HG03108 (cell line): ENCODE data around the gene PATZ1.

Experiments
- ATAC-seq: cut with Tn5 transposase; IDR thresholded peaks from one replicate; pipeline ENCODE4 v1.9.1; 2021; ENCODE audit warnings: moderate library complexity; ENCODE audit not compliant: unreplicated experiment

Gene PATZ1

DNA sequence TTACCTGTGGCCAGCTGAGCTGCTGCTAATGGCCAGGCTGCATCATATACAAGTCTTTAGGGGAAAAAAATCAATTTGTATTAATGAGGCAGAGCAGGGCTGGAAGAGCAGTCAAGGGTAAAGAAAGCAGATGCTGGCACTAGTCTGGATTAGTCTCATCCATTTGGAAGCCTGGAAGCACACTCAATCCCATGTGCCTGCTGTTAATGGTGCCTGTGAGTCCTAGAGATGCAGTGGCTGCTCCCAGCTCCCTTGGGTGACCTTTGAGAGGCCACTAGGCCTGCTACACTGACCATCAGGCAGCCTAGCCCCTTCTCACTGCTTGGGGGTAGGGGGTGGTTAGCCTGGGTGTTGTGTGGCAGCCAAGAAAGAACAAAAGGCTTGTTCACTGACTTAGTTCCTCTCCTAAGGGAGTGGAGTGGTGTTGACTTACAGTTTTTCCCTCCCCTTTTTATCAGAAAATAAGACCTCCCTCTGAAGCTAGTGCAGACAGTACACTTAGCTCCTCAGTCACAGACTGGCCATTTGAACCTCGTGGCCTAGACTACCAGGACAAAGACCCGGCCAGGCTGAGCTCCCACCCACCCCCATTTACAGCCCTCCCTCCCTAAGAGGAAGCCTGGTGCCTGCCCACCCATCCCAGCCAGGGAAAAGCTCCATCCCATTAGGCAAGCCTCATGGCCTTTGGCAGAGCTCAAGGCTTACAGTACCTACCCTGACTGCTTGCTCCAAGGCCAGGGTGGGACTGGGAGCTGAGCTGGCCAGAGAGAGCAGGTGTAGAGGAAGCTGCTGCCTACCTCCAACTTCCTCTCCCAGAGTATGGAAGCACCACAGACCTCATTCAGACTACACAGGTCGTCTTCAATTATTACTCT is 61.6 kb downstream of the PATZ1 start:
- ATAC-seq = no peak

DNA sequence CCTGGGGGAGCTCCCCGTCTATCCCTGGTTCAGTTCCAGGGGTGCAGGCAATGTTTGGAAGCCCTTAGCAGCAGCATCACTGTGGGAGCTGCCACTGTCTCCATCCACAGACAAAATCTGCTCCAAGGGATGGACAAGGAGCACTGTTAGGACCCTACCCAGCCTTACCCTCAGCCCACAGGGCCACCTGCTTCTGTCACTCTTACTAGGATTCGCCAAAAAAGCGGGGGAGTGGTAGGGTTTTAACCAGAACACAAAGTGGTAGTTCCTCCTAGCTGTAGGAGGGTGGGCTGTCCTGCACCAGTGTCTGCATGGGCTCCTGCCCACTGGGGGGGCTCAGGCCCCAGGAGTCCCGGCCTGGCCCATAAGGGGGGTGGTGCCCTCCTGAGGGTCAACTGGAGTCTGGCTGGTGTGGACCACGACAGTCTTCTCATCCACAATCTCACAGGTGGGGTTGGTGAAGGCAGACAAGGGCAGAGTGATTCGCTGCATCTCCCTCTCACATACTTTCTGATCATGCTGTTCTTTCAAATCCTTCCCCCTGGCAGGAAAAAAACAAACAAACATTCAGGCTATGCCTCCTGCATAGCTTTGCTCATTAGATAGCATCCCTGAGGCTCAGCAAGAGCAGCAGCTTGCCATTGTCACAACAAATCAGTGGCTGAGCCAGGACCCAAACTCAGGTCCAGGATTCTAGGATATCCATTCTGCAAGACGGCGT is 63.2 kb downstream of the PATZ1 start:
- ATAC-seq = no peak

DNA sequence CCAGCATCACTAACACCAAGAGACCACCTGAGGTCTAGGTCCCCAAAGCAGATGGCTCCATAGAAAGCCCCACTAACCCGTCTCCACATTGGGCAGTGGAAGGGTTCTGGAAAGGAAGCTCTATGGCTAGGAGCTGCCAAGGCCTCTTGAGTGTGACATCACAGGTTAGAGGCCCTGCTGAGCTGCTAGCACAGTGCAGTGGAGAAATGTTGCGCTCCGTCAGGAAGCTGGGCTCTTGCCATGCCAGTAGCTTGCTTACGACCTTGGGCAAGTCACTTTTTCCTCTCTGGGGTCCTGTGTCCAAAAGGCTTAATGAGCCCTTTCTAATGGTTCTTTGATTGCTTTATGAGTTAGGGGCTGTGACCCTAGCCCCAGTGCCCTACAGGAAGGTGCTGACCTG is 64.4 kb downstream of the PATZ1 start:
- no peak for ATAC-seq

DNA sequence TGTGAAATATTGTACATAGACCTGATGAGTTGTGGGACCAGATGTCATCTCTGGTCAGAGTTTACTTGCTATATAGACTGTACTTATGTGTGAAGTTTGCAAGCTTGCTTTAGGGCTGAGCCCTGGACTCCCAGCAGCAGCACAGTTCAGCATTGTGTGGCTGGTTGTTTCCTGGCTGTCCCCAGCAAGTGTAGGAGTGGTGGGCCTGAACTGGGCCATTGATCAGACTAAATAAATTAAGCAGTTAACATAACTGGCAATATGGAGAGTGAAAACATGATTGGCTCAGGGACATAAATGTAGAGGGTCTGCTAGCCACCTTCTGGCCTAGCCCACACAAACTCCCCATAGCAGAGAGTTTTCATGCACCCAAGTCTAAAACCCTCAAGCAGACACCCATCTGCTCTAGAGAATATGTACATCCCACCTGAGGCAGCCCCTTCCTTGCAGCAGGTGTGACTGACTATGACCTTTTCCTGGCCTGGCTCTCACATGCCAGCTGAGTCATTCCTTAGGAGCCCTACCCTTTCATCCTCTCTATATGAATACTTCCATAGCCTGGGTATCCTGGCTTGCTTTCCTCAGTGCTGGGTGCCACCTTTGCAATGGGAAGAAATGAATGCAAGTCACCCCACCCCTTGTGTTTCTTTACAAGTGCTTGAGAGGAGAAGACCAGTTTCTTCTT is 66.2 kb downstream of the PATZ1 start:
- no peak for ATAC-seq

DNA sequence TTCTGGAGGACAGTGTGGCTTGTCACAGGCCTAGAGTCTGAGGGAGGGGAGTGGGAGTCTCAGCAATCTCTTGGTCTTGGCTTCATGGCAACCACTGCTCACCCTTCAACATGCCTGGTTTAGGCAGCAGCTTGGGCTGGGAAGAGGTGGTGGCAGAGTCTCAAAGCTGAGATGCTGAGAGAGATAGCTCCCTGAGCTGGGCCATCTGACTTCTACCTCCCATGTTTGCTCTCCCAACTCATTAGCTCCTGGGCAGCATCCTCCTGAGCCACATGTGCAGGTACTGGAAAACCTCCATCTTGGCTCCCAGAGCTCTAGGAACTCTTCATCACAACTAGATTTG is 66.8 kb downstream of the PATZ1 start:
- no peak for ATAC-seq

DNA sequence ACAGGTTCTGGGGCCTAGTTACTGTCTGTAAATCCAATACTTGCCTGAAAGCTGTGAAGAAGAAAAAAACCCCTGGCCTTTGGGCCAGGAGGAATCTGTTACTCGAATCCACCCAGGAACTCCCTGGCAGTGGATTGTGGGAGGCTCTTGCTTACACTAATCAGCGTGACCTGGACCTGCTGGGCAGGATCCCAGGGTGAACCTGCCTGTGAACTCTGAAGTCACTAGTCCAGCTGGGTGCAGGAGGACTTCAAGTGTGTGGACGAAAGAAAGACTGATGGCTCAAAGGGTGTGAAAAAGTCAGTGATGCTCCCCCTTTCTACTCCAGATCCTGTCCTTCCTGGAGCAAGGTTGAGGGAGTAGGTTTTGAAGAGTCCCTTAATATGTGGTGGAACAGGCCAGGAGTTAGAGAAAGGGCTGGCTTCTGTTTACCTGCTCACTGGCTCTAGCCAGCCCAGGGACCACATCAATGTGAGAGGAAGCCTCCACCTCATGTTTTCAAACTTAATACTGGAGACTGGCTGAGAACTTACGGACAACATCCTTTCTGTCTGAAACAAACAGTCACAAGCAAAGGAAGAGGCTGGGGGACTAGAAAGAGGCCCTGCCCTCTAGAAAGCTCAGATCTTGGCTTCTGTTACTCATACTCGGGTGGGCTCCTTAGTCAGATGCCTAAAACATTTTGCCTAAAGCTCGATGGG is 67.4 kb downstream of the PATZ1 start:
- no peak for ATAC-seq

DNA sequence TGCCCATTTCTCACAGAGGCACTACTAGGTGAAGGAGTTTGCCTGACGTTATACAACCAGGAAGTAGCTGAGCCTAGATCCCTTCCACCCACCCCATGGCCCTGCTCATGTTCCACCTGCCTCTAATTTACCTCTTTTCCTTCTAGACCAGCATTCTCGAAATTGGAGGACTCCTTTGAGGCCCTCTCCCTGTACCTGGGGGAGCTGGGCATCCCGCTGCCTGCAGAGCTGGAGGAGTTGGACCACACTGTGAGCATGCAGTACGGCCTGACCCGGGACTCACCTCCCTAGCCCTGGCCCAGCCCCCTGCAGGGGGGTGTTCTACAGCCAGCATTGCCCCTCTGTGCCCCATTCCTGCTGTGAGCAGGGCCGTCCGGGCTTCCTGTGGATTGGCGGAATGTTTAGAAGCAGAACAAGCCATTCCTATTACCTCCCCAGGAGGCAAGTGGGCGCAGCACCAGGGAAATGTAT is 68.0 kb downstream of the PATZ1 start:
- ATAC-seq = no peak

DNA sequence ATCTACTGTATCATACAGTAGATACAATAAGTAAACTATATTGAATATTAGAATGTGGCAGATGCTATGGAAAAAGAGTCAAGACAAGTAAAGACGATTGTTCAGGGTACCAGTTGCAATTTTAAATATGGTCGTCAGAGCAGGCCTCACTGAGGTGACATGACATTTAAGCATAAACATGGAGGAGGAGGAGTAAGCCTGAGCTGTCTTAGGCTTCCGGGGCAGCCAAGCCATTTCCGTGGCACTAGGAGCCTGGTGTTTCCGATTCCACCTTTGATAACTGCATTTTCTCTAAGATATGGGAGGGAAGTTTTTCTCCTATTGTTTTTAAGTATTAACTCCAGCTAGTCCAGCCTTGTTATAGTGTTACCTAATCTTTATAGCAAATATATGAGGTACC is 68.4 kb downstream of the PATZ1 start:
- no peak for ATAC-seq

DNA sequence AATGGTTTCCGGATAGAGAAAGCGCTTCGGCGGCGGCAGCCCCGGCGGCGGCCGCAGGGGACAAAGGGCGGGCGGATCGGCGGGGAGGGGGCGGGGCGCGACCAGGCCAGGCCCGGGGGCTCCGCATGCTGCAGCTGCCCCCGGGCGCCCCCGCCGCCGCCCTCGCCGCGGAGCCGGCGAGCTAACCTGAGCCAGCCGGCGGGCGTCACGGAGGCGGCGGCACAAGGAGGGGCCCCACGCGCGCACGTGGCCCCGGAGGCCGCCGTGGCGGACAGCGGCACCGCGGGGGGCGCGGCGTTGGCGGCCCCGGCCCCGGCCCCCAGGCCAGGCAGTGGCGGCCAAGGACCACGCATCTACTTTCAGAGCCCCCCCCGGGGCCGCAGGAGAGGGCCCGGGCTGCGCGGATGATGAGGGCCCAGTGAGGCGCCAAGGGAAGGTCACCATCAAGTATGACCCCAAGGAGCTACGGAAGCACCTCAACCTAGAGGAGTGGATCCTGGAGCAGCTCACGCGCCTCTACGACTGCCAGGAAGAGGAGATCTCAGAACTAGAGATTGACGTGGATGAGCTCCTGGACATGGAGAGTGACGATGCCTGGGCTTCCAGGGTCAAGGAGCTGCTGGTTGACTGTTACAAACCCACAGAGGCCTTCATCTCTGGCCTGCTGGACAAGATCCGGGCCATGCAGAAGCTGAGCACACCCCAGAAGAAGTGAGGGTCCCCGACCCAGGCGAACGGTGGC is 69.5 kb downstream of the PATZ1 start:
- no peak for ATAC-seq
